Measurements from ENCODE around the gene FIGN. TPM values are rescaled to one million over a fixed set of nuclear protein-coding genes. Genes with fewer than 3 reads are reported as not detected.

The FIGN gene
- total and polyA plus RNA-seq, 2 experiments from 2014 or later: 1.4 to 4.5 TPM

DNA sequence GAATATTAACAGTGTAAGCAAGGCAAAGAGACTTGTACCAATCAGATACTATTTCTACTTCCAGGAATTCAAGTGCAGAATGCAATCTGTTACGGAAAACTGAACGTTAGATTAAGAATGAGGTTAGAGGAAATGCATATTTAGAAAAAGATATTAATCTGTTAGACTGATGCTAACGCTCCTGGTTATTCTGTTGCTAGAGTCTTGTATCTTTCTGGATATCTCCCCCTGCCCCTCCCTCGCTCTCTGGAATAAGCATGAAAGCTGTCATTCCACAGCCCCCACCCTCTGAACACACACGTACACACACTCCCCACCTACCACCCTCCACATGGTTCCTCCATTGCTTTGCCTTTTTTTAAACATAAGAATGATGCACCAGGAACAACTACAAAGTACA, 24.1 kb downstream of the FIGN start:
- Histone ChIP-seq H3K4me2 (no peak overlapping the region), H3K79me2 (peaks cover 18% of the 10 kb centered on the region), H3K36me3 (replicated peaks; ENCODE audit: insufficient read depth, low read depth) (no peaks in the 10 kb centered on the region), H2AFZ (no peak overlapping the region), H3K27me3 (no peaks in the 10 kb centered on the region), H4K20me1 (ENCODE audit: insufficient read depth, poor library complexity, severe bottlenecking) (no peaks in the 10 kb centered on the region), H3K9me3 (ENCODE audit: low read depth) (no peaks in the 10 kb centered on the region), H3K4me3 (no peak overlapping the region), H3K27ac (no peak overlapping the region), H3K9me2 (replicated peaks; ENCODE audit: insufficient read depth) (no peaks in the 10 kb centered on the region), H3K4me1 (ENCODE audit: insufficient read depth) (peaks cover 11% of the 10 kb centered on the region)
- no peak for DNase-seq (ENCODE audit: low spot score)
- TF ChIP-seq EZH2phosphoT487 (IDR thresholded peaks at IDR 0.05; ENCODE audit: low read depth, severe bottlenecking, unreplicated experiment) (no peak), EZH2 (IDR thresholded peaks at IDR 0.05; ENCODE audit: borderline replicate concordance) (no peak)
- TF ChIP-seq, protein P1, sequence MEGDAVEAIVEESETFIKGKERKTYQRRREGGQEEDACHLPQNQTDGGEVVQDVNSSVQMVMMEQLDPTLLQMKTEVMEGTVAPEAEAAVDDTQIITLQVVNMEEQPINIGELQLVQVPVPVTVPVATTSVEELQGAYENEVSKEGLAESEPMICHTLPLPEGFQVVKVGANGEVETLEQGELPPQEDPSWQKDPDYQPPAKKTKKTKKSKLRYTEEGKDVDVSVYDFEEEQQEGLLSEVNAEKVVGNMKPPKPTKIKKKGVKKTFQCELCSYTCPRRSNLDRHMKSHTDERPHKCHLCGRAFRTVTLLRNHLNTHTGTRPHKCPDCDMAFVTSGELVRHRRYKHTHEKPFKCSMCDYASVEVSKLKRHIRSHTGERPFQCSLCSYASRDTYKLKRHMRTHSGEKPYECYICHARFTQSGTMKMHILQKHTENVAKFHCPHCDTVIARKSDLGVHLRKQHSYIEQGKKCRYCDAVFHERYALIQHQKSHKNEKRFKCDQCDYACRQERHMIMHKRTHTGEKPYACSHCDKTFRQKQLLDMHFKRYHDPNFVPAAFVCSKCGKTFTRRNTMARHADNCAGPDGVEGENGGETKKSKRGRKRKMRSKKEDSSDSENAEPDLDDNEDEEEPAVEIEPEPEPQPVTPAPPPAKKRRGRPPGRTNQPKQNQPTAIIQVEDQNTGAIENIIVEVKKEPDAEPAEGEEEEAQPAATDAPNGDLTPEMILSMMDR (IDR thresholded peaks at IDR 0.05; ENCODE audit: poor library complexity): no peak
- WGBS (ENCODE audit: low lambda C conversion rate, missing lambda C conversion rate): 71% methylated on average over 5 of the region's 5 CpGs

GRCh38 chr2:163711258-163711657, 24.6 kb downstream of the FIGN start:
- WGBS (ENCODE audit: low lambda C conversion rate, missing lambda C conversion rate): 82% methylated on average over 4 of the region's 4 CpGs

GRCh38 chr2:163709270-163709669, 26.5 kb downstream of the FIGN start:
- no peaks in the 10 kb centered on the region for H4K20me1 ChIP-seq (ENCODE audit: insufficient read depth, poor library complexity, severe bottlenecking)
- TF ChIP-seq EZH2 (IDR thresholded peaks at IDR 0.05; ENCODE audit: borderline replicate concordance) (no peak), EZH2phosphoT487 (IDR thresholded peaks at IDR 0.05; ENCODE audit: low read depth, severe bottlenecking, unreplicated experiment) (no peak)
- TF ChIP-seq, protein P1 (IDR thresholded peaks at IDR 0.05; ENCODE audit: poor library complexity): no peak
- H3K27me3 ChIP-seq: no peaks in the 10 kb centered on the region
- H3K79me2 ChIP-seq: peaks cover 14% of the 10 kb centered on the region
- H3K27ac ChIP-seq: no peak overlapping the region
- no peak overlapping the region for H3K4me3 ChIP-seq
- H3K4me1 ChIP-seq (ENCODE audit: insufficient read depth): peaks cover 5% of the 10 kb centered on the region
- no peaks in the 10 kb centered on the region for H3K9me3 ChIP-seq (ENCODE audit: low read depth)
- 48% methylated on average over 2 of the region's 2 CpGs for WGBS (ENCODE audit: low lambda C conversion rate, missing lambda C conversion rate)
- no peak overlapping the region for H2AFZ ChIP-seq
- no peak overlapping the region for H3K4me2 ChIP-seq
- no peak for DNase-seq (ENCODE audit: low spot score)
- no peaks in the 10 kb centered on the region for H3K9me2 ChIP-seq (replicated peaks; ENCODE audit: insufficient read depth)
- H3K36me3 ChIP-seq (replicated peaks; ENCODE audit: insufficient read depth, low read depth): no peaks in the 10 kb centered on the region

More at GRCh38 chr2:163711258-163711657, 24.6 kb downstream of the FIGN start:
- peaks cover 7% of the 10 kb centered on the region for H3K4me1 ChIP-seq (ENCODE audit: insufficient read depth)
- no peak overlapping the region for H3K27ac ChIP-seq
- DNase-seq (ENCODE audit: low spot score): no peak
- no peak overlapping the region for H2AFZ ChIP-seq
- H3K9me2 ChIP-seq (replicated peaks; ENCODE audit: insufficient read depth): no peaks in the 10 kb centered on the region
- H4K20me1 ChIP-seq (ENCODE audit: insufficient read depth, poor library complexity, severe bottlenecking): no peaks in the 10 kb centered on the region
- no peak overlapping the region for H3K4me3 ChIP-seq
- TF ChIP-seq EZH2phosphoT487 (IDR thresholded peaks at IDR 0.05; ENCODE audit: low read depth, severe bottlenecking, unreplicated experiment) (no peak), EZH2 (IDR thresholded peaks at IDR 0.05; ENCODE audit: borderline replicate concordance) (no peak)
- TF ChIP-seq, protein P1 (IDR thresholded peaks at IDR 0.05; ENCODE audit: poor library complexity): no peak
- peaks cover 18% of the 10 kb centered on the region for H3K79me2 ChIP-seq
- no peaks in the 10 kb centered on the region for H3K27me3 ChIP-seq
- no peaks in the 10 kb centered on the region for H3K9me3 ChIP-seq (ENCODE audit: low read depth)
- no peak overlapping the region for H3K4me2 ChIP-seq
- no peaks in the 10 kb centered on the region for H3K36me3 ChIP-seq (replicated peaks; ENCODE audit: insufficient read depth, low read depth)

- 88% methylated on average over 4 of the region's 4 CpGs for WGBS (ENCODE audit: low lambda C conversion rate, missing lambda C conversion rate)
- DNase-seq (ENCODE audit: low spot score): no peak
- TF ChIP-seq EZH2phosphoT487 (IDR thresholded peaks at IDR 0.05; ENCODE audit: low read depth, severe bottlenecking, unreplicated experiment) (no peak), EZH2 (IDR thresholded peaks at IDR 0.05; ENCODE audit: borderline replicate concordance) (no peak)
- TF ChIP-seq, protein P1 (IDR thresholded peaks at IDR 0.05; ENCODE audit: poor library complexity): no peak
Observed at GRCh38 chr2:163708265-163708664, 27.5 kb downstream of the FIGN start.

More at GRCh38 chr2:163708265-163708664, 27.5 kb downstream of the FIGN start:
- H3K9me3 ChIP-seq (ENCODE audit: low read depth): no peaks in the 10 kb centered on the region
- H3K27ac ChIP-seq: no peak overlapping the region
- no peak overlapping the region for H2AFZ ChIP-seq
- no peaks in the 10 kb centered on the region for H3K9me2 ChIP-seq (replicated peaks; ENCODE audit: insufficient read depth)
- H3K4me2 ChIP-seq: no peak overlapping the region
- H3K36me3 ChIP-seq (replicated peaks; ENCODE audit: insufficient read depth, low read depth): no peaks in the 10 kb centered on the region
- no peaks in the 10 kb centered on the region for H3K4me1 ChIP-seq (ENCODE audit: insufficient read depth)
- H3K27me3 ChIP-seq: no peaks in the 10 kb centered on the region
- no peaks in the 10 kb centered on the region for H4K20me1 ChIP-seq (ENCODE audit: insufficient read depth, poor library complexity, severe bottlenecking)
- no peak overlapping the region for H3K4me3 ChIP-seq
- peaks cover 14% of the 10 kb centered on the region for H3K79me2 ChIP-seq

Measured in hepatocyte (in vitro differentiated cells).